ENCODE results near the gene VWF. TPM values are rescaled to one million over a fixed set of nuclear protein-coding genes. Genes with fewer than 3 reads are reported as not detected.

VWF gene
- total RNA-seq, 1 experiment from 2014 or later = 1.6 TPM

GRCh38 chr12:6132496-6132895 lies 8.0 kb upstream of the VWF start:
- Histone ChIP-seq H3K36me3 (replicated peaks; ENCODE audit: control insufficient read depth, insufficient read depth, low read length) (no peaks in the 10 kb centered on the region), H3K27me3 (ENCODE audit: control insufficient read depth, insufficient read depth, low read length) (no peaks in the 10 kb centered on the region), H3K4me3 (ENCODE audit: insufficient read depth, low read depth, low read length) (no peak overlapping the region)
- no peak for DNase-seq

- Histone ChIP-seq H3K27me3 (ENCODE audit: control insufficient read depth, insufficient read depth, low read length) (no peaks in the 10 kb centered on the region; the same call in 1 of the 2 replicates), H3K36me3 (replicated peaks; ENCODE audit: control insufficient read depth, insufficient read depth, low read length) (no peaks in the 10 kb centered on the region)
- DNase-seq = no peak
These were observed 789 bp upstream of the VWF start for GRCh38 chr12:6125310-6125608.

GRCh38 chr12:6123258-6123657 lies 1.2 kb downstream of the VWF start:
- no peaks in the 10 kb centered on the region; the same call in 1 of the 2 replicates for H3K27me3 ChIP-seq (ENCODE audit: control insufficient read depth, insufficient read depth, low read length)
- no peak for DNase-seq
- H3K36me3 ChIP-seq (replicated peaks; ENCODE audit: control insufficient read depth, insufficient read depth, low read length) = no peaks in the 10 kb centered on the region
- H3K4me3 ChIP-seq (ENCODE audit: insufficient read depth, low read depth, low read length) = no peak overlapping the region

More at GRCh38 chr12:6125310-6125608, 789 bp upstream of the VWF start:
- no peak overlapping the region for H3K4me3 ChIP-seq (ENCODE audit: insufficient read depth, low read depth, low read length)

- no peaks in the 10 kb centered on the region; the same call in 1 of the 2 replicates for H3K27me3 ChIP-seq (ENCODE audit: control insufficient read depth, insufficient read depth, low read length)
- no peak for DNase-seq
- no peaks in the 10 kb centered on the region for H3K36me3 ChIP-seq (replicated peaks; ENCODE audit: control insufficient read depth, insufficient read depth, low read length)
- H3K4me3 ChIP-seq (ENCODE audit: insufficient read depth, low read depth, low read length) = no peak overlapping the region
These were observed 2.3 kb downstream of the VWF start for GRCh38 chr12:6122201-6122600.

- Histone ChIP-seq H3K27me3 (ENCODE audit: control insufficient read depth, insufficient read depth, low read length) (no peaks in the 10 kb centered on the region; the same call in 1 of the 2 replicates), H3K36me3 (replicated peaks; ENCODE audit: control insufficient read depth, insufficient read depth, low read length) (no peaks in the 10 kb centered on the region), H3K4me3 (ENCODE audit: insufficient read depth, low read depth, low read length) (no peak overlapping the region)
- DNase-seq = no peak
These were observed 3.5 kb downstream of the VWF start for GRCh38 chr12:6120796-6121473.

GRCh38 chr12:6118891-6119568 lies 5.4 kb downstream of the VWF start:
- Histone ChIP-seq H3K27me3 (ENCODE audit: control insufficient read depth, insufficient read depth, low read length) (no peaks in the 10 kb centered on the region; the same call in 1 of the 2 replicates), H3K4me3 (ENCODE audit: insufficient read depth, low read depth, low read length) (no peak overlapping the region), H3K36me3 (replicated peaks; ENCODE audit: control insufficient read depth, insufficient read depth, low read length) (no peaks in the 10 kb centered on the region)
- DNase-seq = no peak

GRCh38 chr12:6116471-6117021 lies 7.9 kb downstream of the VWF start:
- H3K27me3 ChIP-seq (ENCODE audit: control insufficient read depth, insufficient read depth, low read length) = no peaks in the 10 kb centered on the region
- no peaks in the 10 kb centered on the region for H3K36me3 ChIP-seq (replicated peaks; ENCODE audit: control insufficient read depth, insufficient read depth, low read length)
- no peak for DNase-seq
- H3K4me3 ChIP-seq (ENCODE audit: insufficient read depth, low read depth, low read length) = no peak overlapping the region

GRCh38 chr12:6115389-6115788 lies 9.1 kb downstream of the VWF start:
- no peak for DNase-seq

GRCh38 chr12:6114476-6114870 lies 10.0 kb downstream of the VWF start:
- Histone ChIP-seq H3K4me3 (ENCODE audit: insufficient read depth, low read depth, low read length) (no peak overlapping the region), H3K36me3 (replicated peaks; ENCODE audit: control insufficient read depth, insufficient read depth, low read length) (no peaks in the 10 kb centered on the region), H3K27me3 (ENCODE audit: control insufficient read depth, insufficient read depth, low read length) (no peaks in the 10 kb centered on the region)
- peak; percentile 26 for DNase-seq

More at GRCh38 chr12:6115389-6115788, 9.1 kb downstream of the VWF start:
- Histone ChIP-seq H3K4me3 (ENCODE audit: insufficient read depth, low read depth, low read length) (no peak overlapping the region), H3K36me3 (replicated peaks; ENCODE audit: control insufficient read depth, insufficient read depth, low read length) (no peaks in the 10 kb centered on the region), H3K27me3 (ENCODE audit: control insufficient read depth, insufficient read depth, low read length) (no peaks in the 10 kb centered on the region)

GRCh38 chr12:6113691-6114475 lies 10.6 kb downstream of the VWF start:
- Histone ChIP-seq H3K36me3 (replicated peaks; ENCODE audit: control insufficient read depth, insufficient read depth, low read length) (no peaks in the 10 kb centered on the region), H3K4me3 (ENCODE audit: insufficient read depth, low read depth, low read length) (no peak overlapping the region), H3K27me3 (ENCODE audit: control insufficient read depth, insufficient read depth, low read length) (no peaks in the 10 kb centered on the region)
- peak; percentile 15 for DNase-seq

GRCh38 chr12:6112004-6112403 lies 12.5 kb downstream of the VWF start:
- DNase-seq = peak; percentile 6
- Histone ChIP-seq H3K27me3 (ENCODE audit: control insufficient read depth, insufficient read depth, low read length) (no peaks in the 10 kb centered on the region), H3K36me3 (replicated peaks; ENCODE audit: control insufficient read depth, insufficient read depth, low read length) (no peaks in the 10 kb centered on the region), H3K4me3 (ENCODE audit: insufficient read depth, low read depth, low read length) (no peak overlapping the region)

GRCh38 chr12:6110006-6110405 lies 14.5 kb downstream of the VWF start:
- Histone ChIP-seq H3K36me3 (replicated peaks; ENCODE audit: control insufficient read depth, insufficient read depth, low read length) (no peaks in the 10 kb centered on the region), H3K27me3 (ENCODE audit: control insufficient read depth, insufficient read depth, low read length) (no peaks in the 10 kb centered on the region), H3K4me3 (ENCODE audit: insufficient read depth, low read depth, low read length) (no peak overlapping the region)
- DNase-seq = no peak

- Histone ChIP-seq H3K4me3 (ENCODE audit: insufficient read depth, low read depth, low read length) (no peak overlapping the region), H3K36me3 (replicated peaks; ENCODE audit: control insufficient read depth, insufficient read depth, low read length) (no peaks in the 10 kb centered on the region), H3K27me3 (ENCODE audit: control insufficient read depth, insufficient read depth, low read length) (no peaks in the 10 kb centered on the region)
- no peak for DNase-seq
These were observed 18.3 kb downstream of the VWF start for GRCh38 chr12:6106218-6106617.

GRCh38 chr12:6104842-6105241 lies 19.6 kb downstream of the VWF start:
- Histone ChIP-seq H3K36me3 (replicated peaks; ENCODE audit: control insufficient read depth, insufficient read depth, low read length) (no peaks in the 10 kb centered on the region), H3K4me3 (ENCODE audit: insufficient read depth, low read depth, low read length) (no peak overlapping the region), H3K27me3 (ENCODE audit: control insufficient read depth, insufficient read depth, low read length) (no peaks in the 10 kb centered on the region)
- no peak for DNase-seq

GRCh38 chr12:6104027-6104426 lies 20.4 kb downstream of the VWF start:
- Histone ChIP-seq H3K27me3 (ENCODE audit: control insufficient read depth, insufficient read depth, low read length) (no peaks in the 10 kb centered on the region), H3K36me3 (replicated peaks; ENCODE audit: control insufficient read depth, insufficient read depth, low read length) (no peaks in the 10 kb centered on the region), H3K4me3 (ENCODE audit: insufficient read depth, low read depth, low read length) (no peak overlapping the region)
- DNase-seq = no peak
